T-helper 2 cell (primary cell): ENCODE measurements around the gene TBC1D24.

Experiments used
- DNase-seq, 5 experiments: peaks; one replicate each; pipeline versions ENCODE4 v3.0.0 to v3.0.0-alpha.2; 2012 to 2022

Gene TBC1D24

GRCh38 chr16:2500430-2500917, 25.5 kb downstream of the TBC1D24 start:
- DNase-seq, result no peak

GRCh38 chr16:2500918-2501750, 26.2 kb downstream of the TBC1D24 start:
- DNase-seq, result peak; percentile 57 to 75 (median 70)

- DNase-seq, result no peak
Observed at GRCh38 chr16:2501946-2502895, 27.3 kb downstream of the TBC1D24 start.

- DNase-seq, result no peak
Observed at GRCh38 chr16:2505695-2506094, 30.8 kb downstream of the TBC1D24 start.

GRCh38 chr16:2507052-2507659, 32.2 kb downstream of the TBC1D24 start:
- no peak for DNase-seq

- DNase-seq, result no peak
Observed at GRCh38 chr16:2507665-2508064, 32.7 kb downstream of the TBC1D24 start.

GRCh38 chr16:2508722-2509400, 33.9 kb downstream of the TBC1D24 start:
- no peak for DNase-seq

GRCh38 chr16:2511128-2511800, 36.3 kb downstream of the TBC1D24 start:
- DNase-seq, result no peak

GRCh38 chr16:2511996-2512734, 37.2 kb downstream of the TBC1D24 start:
- DNase-seq, result no peak

- DNase-seq, result peak in 1 of 5 experiments; percentile 37
Observed at GRCh38 chr16:2512735-2513404, 37.9 kb downstream of the TBC1D24 start.

- peak; percentile 79 to 93 (median 86) for DNase-seq
Observed at GRCh38 chr16:2513405-2514332, 38.7 kb downstream of the TBC1D24 start, which contains the start of gene ATP6V0C. Gene ATP6V0C (plus strand): TSS chr16:2513952. CDS start chr16:2514104, 152 bp downstream.

GRCh38 chr16:2514333-2515179, 39.6 kb downstream of the TBC1D24 start:
- DNase-seq, result peak in 3 of 5 experiments; percentile 39 to 56 (median 55)

- no peak for DNase-seq
Observed at GRCh38 chr16:2515180-2515851, 40.4 kb downstream of the TBC1D24 start.

GRCh38 chr16:2516391-2517240, 41.7 kb downstream of the TBC1D24 start:
- DNase-seq, result no peak

- no peak for DNase-seq
Observed at GRCh38 chr16:2517954-2518605, 43.2 kb downstream of the TBC1D24 start.
